K562 (cell line): Measurements from ENCODE around the gene AP4S1. TPM values are rescaled to one million over a fixed set of nuclear protein-coding genes. Genes with fewer than 3 reads are reported as not detected.
"Not testable (repeated sequence)": the region's sequence is repeated elsewhere in the genome, so short reads cannot be mapped to it uniquely, and the experiment has no call there.

Experiments
- ATAC-seq: fragments of 200-7000 bp; cut with Tn5 transposase; 3 replicates; pipeline ENCODE4 v1.9.1; 2020; ENCODE audit warnings: moderate library complexity
- BruUV-seq: library from RNA; stranded (reverse); fragments of 400-500 nt; replicated peaks from 2 replicates; lab custom pipeline; 2021; lab: Mats Ljungman, UMichigan
- CTCF ChIA-PET: fragments of 300-600 bp; formaldehyde crosslinking; extraction: SDS; loops from one replicate; lab custom pipeline; 2021; ENCODE audit warnings: low intra/inter-chr PET ratio; lab: Yijun Ruan, JAX
- POLR2A ChIA-PET: fragments of 300-600, 350-650 bp; sonication (Branson Sonifier 250); formaldehyde crosslinking; extraction: SDS; loops from one replicate; lab custom pipeline; 2021; ENCODE audit warnings: antibody characterized with exemption, inconsistent platforms; lab: Yijun Ruan, JAX
- DNase-seq, 4 experiments: peaks; one replicate each; pipeline versions ENCODE4 v3.0.0 to v3.0.0-alpha.2; 2011 to 2018; ENCODE audit warnings: low spot score in 3 of 4, mixed read lengths in 3 of 4; ENCODE audit errors: extremely low read depth in 1 of 4
- FAIRE-seq: peaks from 2 replicates; lab custom pipeline; 2011; peaks lifted over from hg19 to GRCh38; lab: Jason Lieb, UNC
- H2AFZ ChIP-seq: 2 replicates; pipeline ENCODE4 v1.6.0; 2011; ENCODE audit warnings: low read depth, low read length, control low read depth, inconsistent platforms
- H3K27ac ChIP-seq: fragments of 200-600 bp; 3 replicates; pipeline ENCODE4 v1.8.0; 2011; ENCODE audit warnings: low read depth, mild to moderate bottlenecking, control low read depth, inconsistent platforms, low read length, moderate library complexity, mixed read lengths; ENCODE audit errors: extremely low read depth
- H3K27me3 ChIP-seq, 2 experiments: fragments of 300-600 bp in 1 of 2; 2 replicates in 1 of 2; 3 replicates in 1 of 2; pipeline versions ENCODE4 v1.6.0 to v1.8.0; 2011; ENCODE audit warnings: inconsistent platforms in 2 of 2, low read length in 2 of 2, mild to moderate bottlenecking in 1 of 2, mixed read lengths in 1 of 2, moderate library complexity in 1 of 2; ENCODE audit not compliant: control insufficient read depth in 2 of 2, insufficient read depth in 2 of 2
- H3K36me3 ChIP-seq: fragments of 300-600 bp; 3 replicates; pipeline ENCODE4 v1.8.0; 2011; ENCODE audit warnings: mild to moderate bottlenecking, low read length, inconsistent platforms; ENCODE audit not compliant: control insufficient read depth, insufficient read depth
- H3K4me1 ChIP-seq, 2 experiments: fragments of 200-600 bp in 1 of 2; replicated peaks in 1 of 2; 2 replicates in 1 of 2; 3 replicates in 1 of 2; pipeline versions ENCODE4 v1.5.1 to v1.8.0; 2011; ENCODE audit warnings: inconsistent platforms in 2 of 2, low read length in 2 of 2, mild to moderate bottlenecking in 1 of 2, mixed read lengths in 1 of 2, moderate library complexity in 1 of 2; ENCODE audit not compliant: control insufficient read depth in 2 of 2, insufficient read depth in 2 of 2
- H3K4me2 ChIP-seq: 2 replicates; pipeline ENCODE4 v1.6.1; 2011; ENCODE audit warnings: low read length, control low read depth, inconsistent platforms, mixed read lengths; ENCODE audit not compliant: insufficient read depth
- H3K4me3 ChIP-seq: fragments of 200-600 bp; sonication (generic), shearing (Covaris generic); 2 replicates; pipeline ENCODE4 v1.5.1; 2016; ENCODE audit warnings: control low read depth, inconsistent platforms
- H3K79me2 ChIP-seq: fragments of 200-600 bp; 3 replicates; pipeline ENCODE4 v1.8.0; 2011; ENCODE audit warnings: low read length, inconsistent platforms; ENCODE audit not compliant: control insufficient read depth, insufficient read depth
- H3K9ac ChIP-seq, 2 experiments: 2 replicates each; pipeline versions ENCODE4 v1.6.0 to v1.6.1; 2011; ENCODE audit warnings: low read depth in 2 of 2, low read length in 2 of 2, control low read depth in 1 of 2, inconsistent platforms in 1 of 2, mild to moderate bottlenecking in 1 of 2, mixed read lengths in 1 of 2; ENCODE audit not compliant: insufficient read depth in 1 of 2
- H3K9me1 ChIP-seq: one replicate; pipeline ENCODE4 v1.6.0; 2011; ENCODE audit warnings: inconsistent platforms, mild to moderate bottlenecking, low read length, moderate library complexity; ENCODE audit not compliant: control insufficient read depth, insufficient read depth
- H3K9me3 ChIP-seq: replicated peaks from 2 replicates; pipeline ENCODE4 v1.5.1; 2011; ENCODE audit warnings: low read depth, low read length, inconsistent platforms; ENCODE audit not compliant: control insufficient read depth, insufficient read depth
- H4K20me1 ChIP-seq: replicated peaks from 2 replicates; pipeline ENCODE4 v1.6.1; 2011; ENCODE audit warnings: low read length, inconsistent platforms, mixed read lengths; ENCODE audit not compliant: control insufficient read depth, insufficient read depth
- HDAC2 ChIP-seq: fragments of 450-650 bp; IDR thresholded peaks from 2 replicates; pipeline ENCODE4 v1.6.1; 2016; ENCODE audit warnings: mild to moderate bottlenecking
- NR4A1 ChIP-seq, 2 experiments: fragments of 250-450 bp in 1 of 2; fragments of 450-650 bp in 1 of 2; sonication (Bioruptor Pico) in 1 of 2; IDR thresholded peaks; 2 replicates each; pipeline versions ENCODE4 v1.4.0 to v1.6.1; 2016 to 2020; ENCODE audit warnings: mild to moderate bottlenecking in 2 of 2, missing compliant biosample characterization in 1 of 2, missing genetic modification characterization in 1 of 2, moderate library complexity in 1 of 2
- SRF ChIP-seq, 2 experiments: fragments of 250-450, 450-650 bp in 1 of 2; sonication (Bioruptor Pico) in 1 of 2; sonication (generic) in 1 of 2; formaldehyde crosslinking; IDR thresholded peaks; 2 replicates each; pipeline versions ENCODE4 v1.5.0 to v1.5.1; 2020 to 2022; ENCODE audit warnings: mild to moderate bottlenecking in 1 of 2, missing genetic modification reagents in 1 of 2
- WGBS: fragments of 100-300 bp; shearing (Covaris generic); methylation state at CpG from one replicate; pipeline ENCODE4 v1.1.6; 2016; ENCODE audit warnings: low coverage, mixed read lengths; ENCODE audit not compliant: insufficient coverage; ENCODE audit errors: missing lambda C conversion rate; 5-methylcytosine and 5-hydroxymethylcytosine counted together
- in situ Hi-C: fragments of 300-500 bp; cut with MboI; formaldehyde crosslinking; loops from 4 replicates; pipeline ENCODE4 v1.15.0; 2018; ENCODE audit warnings: inconsistent platforms, mixed read lengths
- intact Hi-C: fragments of 100-400 bp; cut with micrococcal nuclease; formaldehyde crosslinking; loops from 2 replicates; pipeline ENCODE4 v1.14.2; 2022
- polyA plus RNA-seq, 8 experiments: library from polyadenylated mRNA; depleted of rRNA in 4 of 8; stranded (reverse) in 5 of 8; unstranded in 3 of 8; fragments of >200 nt; fragmentation: Nextera tagmentation in 2 of 8; fragmentation: Illumina TruSeq in 1 of 8; extraction: Ambion mirVana in 2 of 8; extraction: Trizol in 1 of 8; gene quantifications; 2 replicates each; pipeline versions ENCODE4 v1.2.1 to v1.2.3, GENCODE V29; 2011 to 2014; ENCODE audit warnings: inconsistent platforms in 1 of 8, missing spikeins in 1 of 8
- total RNA-seq, 7 experiments: library from RNA; depleted of rRNA in 6 of 7; stranded (reverse); fragments of >200 nt in 6 of 7; fragmentation: Illumina TruSeq in 2 of 7; extraction: Trizol in 2 of 7; gene quantifications; 2 replicates each; pipeline versions ENCODE4 v1.2.1 to v1.2.3, GENCODE V29; 2011 to 2021; ENCODE audit warnings: low replicate concordance in 1 of 7
- TF ChIP-seq, protein P1 (sequence below): sonication (generic); formaldehyde crosslinking; IDR thresholded peaks from 2 replicates; pipeline ENCODE4 v1.8.1; 2023; ENCODE audit warnings: mild to moderate bottlenecking, missing genetic modification reagents

Gene AP4S1
- total and polyA plus RNA-seq, 9 of the 15 experiments (the other 6 are each of a cell fraction or from before 2014, with no cell fraction given): 3.7 to 7.8 (median 5.9) TPM

- no peak for TF ChIP-seq SRF (CRISPR knock-in tag; IDR thresholded peaks at IDR 0.05)
- no peak for TF ChIP-seq NR4A1 (CRISPR knock-in tag; IDR thresholded peaks at IDR 0.05)
- no peak for TF ChIP-seq NR4A1 (tag; IDR thresholded peaks at IDR 0.05)
- no peak for TF ChIP-seq HDAC2
- TF ChIP-seq, protein P1, sequence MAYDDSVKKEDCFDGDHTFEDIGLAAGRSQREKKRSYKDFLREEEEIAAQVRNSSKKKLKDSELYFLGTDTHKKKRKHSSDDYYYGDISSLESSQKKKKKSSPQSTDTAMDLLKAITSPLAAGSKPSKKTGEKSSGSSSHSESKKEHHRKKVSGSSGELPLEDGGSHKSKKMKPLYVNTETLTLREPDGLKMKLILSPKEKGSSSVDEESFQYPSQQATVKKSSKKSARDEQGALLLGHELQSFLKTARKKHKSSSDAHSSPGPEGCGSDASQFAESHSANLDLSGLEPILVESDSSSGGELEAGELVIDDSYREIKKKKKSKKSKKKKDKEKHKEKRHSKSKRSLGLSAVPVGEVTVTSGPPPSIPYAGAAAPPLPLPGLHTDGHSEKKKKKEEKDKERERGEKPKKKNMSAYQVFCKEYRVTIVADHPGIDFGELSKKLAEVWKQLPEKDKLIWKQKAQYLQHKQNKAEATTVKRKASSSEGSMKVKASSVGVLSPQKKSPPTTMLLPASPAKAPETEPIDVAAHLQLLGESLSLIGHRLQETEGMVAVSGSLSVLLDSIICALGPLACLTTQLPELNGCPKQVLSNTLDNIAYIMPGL (CRISPR knock-in tag): no peak
- TF ChIP-seq, all 486 proteins: peak for 2
Measured at GRCh38 chr14:31060253-31060875, 34.9 kb downstream of the AP4S1 start (continued).

- H3K4me2 ChIP-seq, H3K9ac ChIP-seq, DNase-seq, POLR2A ChIA-PET, H3K27me3 ChIP-seq, H3K9me1 ChIP-seq, FAIRE-seq, H2AFZ ChIP-seq, H3K36me3 ChIP-seq, CTCF ChIA-PET, in situ Hi-C loops, H3K27ac ChIP-seq, H4K20me1 ChIP-seq, intact Hi-C loops, BruUV-seq, H3K4me3 ChIP-seq, ATAC-seq, H3K9me3 ChIP-seq: not testable (repeated sequence)
- peaks cover 20% of the 10 kb centered on the region; the same call in 2 of the 3 replicates for H3K79me2 ChIP-seq
- H3K4me1 ChIP-seq: peaks cover 21 to 29% of the 10 kb centered on the region in 2 experiments; a peak in 4 of 5 replicates
- WGBS: 89% methylated on average over 5 of the region's 8 CpGs
Measured at GRCh38 chr14:31062908-31063307, 37.5 kb downstream of the AP4S1 start.
